ENCODE results near the gene LRP1B. TPM values are rescaled to one million over a fixed set of nuclear protein-coding genes. Genes with fewer than 3 reads are reported as not detected.

The LRP1B gene
- total and polyA plus RNA-seq, 2 donors from 2014 or later: 0.69 to 1.2 TPM

DNA sequence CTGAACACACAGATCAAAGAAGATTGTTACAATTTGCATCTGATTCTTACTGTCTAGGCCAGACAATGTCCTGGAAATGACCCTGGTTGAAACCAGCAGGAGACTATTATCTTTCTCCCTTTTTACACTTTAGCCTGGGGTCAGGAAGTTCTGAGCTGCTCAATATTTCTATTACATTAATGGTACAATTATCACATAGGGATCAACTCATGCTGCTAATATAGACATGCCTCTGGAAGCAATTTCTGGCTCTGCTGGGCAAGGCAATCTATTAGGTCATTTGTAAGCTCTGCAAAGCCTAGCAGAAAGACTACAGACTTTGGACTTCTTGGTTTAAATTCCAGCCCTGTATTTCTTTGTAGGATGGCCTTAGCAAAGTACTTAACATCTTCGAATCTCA lies 205.3 kb downstream of the LRP1B start:
- FAIRE-seq (no peak), DNase-seq (no peak)
- no peaks in the 10 kb centered on the region for H3K9me3 ChIP-seq (ENCODE audit: control insufficient read depth in 2 of 3, insufficient read depth in 1 of 3, low read length in 3 of 3)
- TF ChIP-seq, protein P1, sequence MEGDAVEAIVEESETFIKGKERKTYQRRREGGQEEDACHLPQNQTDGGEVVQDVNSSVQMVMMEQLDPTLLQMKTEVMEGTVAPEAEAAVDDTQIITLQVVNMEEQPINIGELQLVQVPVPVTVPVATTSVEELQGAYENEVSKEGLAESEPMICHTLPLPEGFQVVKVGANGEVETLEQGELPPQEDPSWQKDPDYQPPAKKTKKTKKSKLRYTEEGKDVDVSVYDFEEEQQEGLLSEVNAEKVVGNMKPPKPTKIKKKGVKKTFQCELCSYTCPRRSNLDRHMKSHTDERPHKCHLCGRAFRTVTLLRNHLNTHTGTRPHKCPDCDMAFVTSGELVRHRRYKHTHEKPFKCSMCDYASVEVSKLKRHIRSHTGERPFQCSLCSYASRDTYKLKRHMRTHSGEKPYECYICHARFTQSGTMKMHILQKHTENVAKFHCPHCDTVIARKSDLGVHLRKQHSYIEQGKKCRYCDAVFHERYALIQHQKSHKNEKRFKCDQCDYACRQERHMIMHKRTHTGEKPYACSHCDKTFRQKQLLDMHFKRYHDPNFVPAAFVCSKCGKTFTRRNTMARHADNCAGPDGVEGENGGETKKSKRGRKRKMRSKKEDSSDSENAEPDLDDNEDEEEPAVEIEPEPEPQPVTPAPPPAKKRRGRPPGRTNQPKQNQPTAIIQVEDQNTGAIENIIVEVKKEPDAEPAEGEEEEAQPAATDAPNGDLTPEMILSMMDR (IDR thresholded peaks at IDR 0.05; ENCODE audit: borderline replicate concordance, extremely low read depth, insufficient read depth): no peak
- H3K4me3 ChIP-seq (ENCODE audit: low read length in 3 of 3): no peak overlapping the region
- H3K27ac ChIP-seq (ENCODE audit: low read depth in 2 of 2, low read length in 2 of 2): no peak overlapping the region
- H3K9ac ChIP-seq (ENCODE audit: low read length in 3 of 3): no peak overlapping the region
- intact Hi-C loops (cut with DNase I): no loop called here
- no peaks in the 10 kb centered on the region for H3K36me3 ChIP-seq (ENCODE audit: control insufficient read depth in 2 of 3, insufficient read depth in 3 of 3, low read length in 3 of 3)
- H3K27me3 ChIP-seq (ENCODE audit: control insufficient read depth, insufficient read depth, low read length): no peaks in the 10 kb centered on the region
- no peaks in the 10 kb centered on the region for H3K4me1 ChIP-seq (ENCODE audit: control insufficient read depth in 2 of 3, insufficient read depth in 2 of 3, low read depth in 1 of 3, low read length in 3 of 3)

DNA sequence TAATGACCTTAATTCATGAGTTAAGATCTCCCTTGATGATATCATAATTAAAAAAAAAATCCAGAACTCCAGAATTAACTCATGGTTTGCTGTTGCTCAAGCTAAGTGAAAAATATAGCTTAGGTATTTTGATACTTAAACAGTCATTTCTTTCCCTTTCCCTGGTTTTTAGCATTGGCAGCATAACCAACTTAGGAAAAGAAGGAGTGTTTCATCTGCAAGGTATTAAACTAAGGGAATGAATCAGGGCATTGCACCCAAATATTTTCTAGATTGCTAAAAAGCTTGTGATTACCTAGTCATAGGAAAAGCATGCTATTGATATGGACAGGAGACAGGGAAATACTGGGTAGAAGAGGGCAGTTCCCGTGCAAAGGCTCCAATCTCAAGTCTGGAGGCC lies 207.2 kb downstream of the LRP1B start:
- no peak for FAIRE-seq
- intact Hi-C loops (cut with DNase I): no loop called here
- no peak overlapping the region for H3K27ac ChIP-seq (ENCODE audit: low read depth in 2 of 2, low read length in 2 of 2)
- H3K4me3 ChIP-seq (ENCODE audit: low read length in 3 of 3): no peak overlapping the region
- no peak overlapping the region for H3K9ac ChIP-seq (ENCODE audit: low read length in 3 of 3)
- no peaks in the 10 kb centered on the region for H3K4me1 ChIP-seq (ENCODE audit: control insufficient read depth in 2 of 3, insufficient read depth in 2 of 3, low read depth in 1 of 3, low read length in 3 of 3)
- H3K9me3 ChIP-seq (ENCODE audit: control insufficient read depth in 2 of 3, insufficient read depth in 1 of 3, low read length in 3 of 3): no peaks in the 10 kb centered on the region
- no peak for DNase-seq
- H3K36me3 ChIP-seq (ENCODE audit: control insufficient read depth in 2 of 3, insufficient read depth in 3 of 3, low read length in 3 of 3): no peaks in the 10 kb centered on the region
- H3K27me3 ChIP-seq (ENCODE audit: control insufficient read depth, insufficient read depth, low read length): no peaks in the 10 kb centered on the region
- TF ChIP-seq, protein P1 (IDR thresholded peaks at IDR 0.05; ENCODE audit: borderline replicate concordance, extremely low read depth, insufficient read depth): no peak

DNA sequence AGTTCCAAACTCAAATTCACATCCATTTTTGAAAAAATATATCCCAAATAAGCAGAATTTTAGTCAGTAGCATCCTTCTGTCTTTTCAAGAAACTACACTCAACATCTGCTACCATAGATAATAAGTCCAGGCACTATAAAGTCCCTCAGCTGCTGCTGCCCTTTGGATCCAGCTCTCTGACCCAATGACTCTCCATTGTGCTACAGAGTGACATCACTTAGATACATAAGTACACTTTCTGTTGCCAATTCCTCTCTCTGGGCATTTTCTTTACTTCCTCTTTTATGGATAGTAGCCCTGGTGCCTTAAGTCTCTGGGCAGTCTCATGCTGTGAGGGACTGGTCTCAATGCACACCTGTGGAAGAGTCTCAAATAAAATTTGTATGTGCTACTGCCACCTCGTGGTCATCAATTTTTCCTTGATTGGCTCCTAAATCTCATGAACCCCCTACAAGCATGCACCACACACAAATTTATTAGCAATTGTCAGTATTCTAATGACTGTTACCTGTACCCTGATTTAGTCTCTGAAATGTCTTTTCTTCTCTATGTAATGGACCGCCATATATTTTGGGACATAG lies 219.2 kb downstream of the LRP1B start:
- TF ChIP-seq, protein P1 (IDR thresholded peaks at IDR 0.05; ENCODE audit: borderline replicate concordance, extremely low read depth, insufficient read depth): no peak
- no peak overlapping the region for H3K27ac ChIP-seq (ENCODE audit: low read depth in 2 of 2, low read length in 2 of 2)
- no peaks in the 10 kb centered on the region for H3K4me1 ChIP-seq (ENCODE audit: control insufficient read depth in 2 of 3, insufficient read depth in 2 of 3, low read depth in 1 of 3, low read length in 3 of 3)
- no peak overlapping the region for H3K9ac ChIP-seq (ENCODE audit: low read length in 3 of 3)
- intact Hi-C loops (cut with DNase I): no loop called here
- no peaks in the 10 kb centered on the region for H3K9me3 ChIP-seq (ENCODE audit: control insufficient read depth in 2 of 3, insufficient read depth in 1 of 3, low read length in 3 of 3)
- FAIRE-seq: no peak
- no peaks in the 10 kb centered on the region for H3K36me3 ChIP-seq (ENCODE audit: control insufficient read depth in 2 of 3, insufficient read depth in 3 of 3, low read length in 3 of 3)
- DNase-seq: peak in 3 of 5 donors; percentile 12 to 41 (median 39)
- no peak overlapping the region for H3K4me3 ChIP-seq (ENCODE audit: low read length in 3 of 3)
- H3K27me3 ChIP-seq (ENCODE audit: control insufficient read depth, insufficient read depth, low read length): no peaks in the 10 kb centered on the region

DNA sequence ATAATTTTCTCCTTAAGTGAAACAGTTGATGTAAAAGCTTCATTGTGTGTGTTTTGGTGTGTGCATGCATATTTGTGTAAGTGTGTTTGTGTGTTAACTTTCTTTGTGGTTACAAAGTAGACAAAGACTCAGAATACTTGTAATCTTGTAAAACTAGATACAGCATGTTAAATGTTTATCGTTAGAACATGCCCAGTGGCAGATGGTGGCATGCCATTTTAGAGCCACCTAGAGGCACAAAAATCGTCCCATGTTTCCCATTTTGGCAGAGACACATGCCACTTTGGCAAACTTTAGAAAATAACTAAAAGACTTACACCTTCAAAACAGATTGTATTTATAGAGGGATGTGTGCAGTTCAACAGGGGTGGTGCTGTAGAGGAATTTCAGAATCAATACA lies 224.1 kb downstream of the LRP1B start:
- no peak overlapping the region for H3K9ac ChIP-seq (ENCODE audit: low read length in 3 of 3)
- TF ChIP-seq, protein P1 (IDR thresholded peaks at IDR 0.05; ENCODE audit: borderline replicate concordance, extremely low read depth, insufficient read depth): no peak
- no peaks in the 10 kb centered on the region for H3K27me3 ChIP-seq (ENCODE audit: control insufficient read depth, insufficient read depth, low read length)
- no peaks in the 10 kb centered on the region for H3K9me3 ChIP-seq (ENCODE audit: control insufficient read depth in 2 of 3, insufficient read depth in 1 of 3, low read length in 3 of 3)
- H3K4me3 ChIP-seq (ENCODE audit: low read length in 3 of 3): no peak overlapping the region
- intact Hi-C loops (cut with DNase I): no loop called here
- no peaks in the 10 kb centered on the region for H3K36me3 ChIP-seq (ENCODE audit: control insufficient read depth in 2 of 3, insufficient read depth in 3 of 3, low read length in 3 of 3)
- no peak overlapping the region for H3K27ac ChIP-seq (ENCODE audit: low read depth in 2 of 2, low read length in 2 of 2)
- FAIRE-seq (no peak), DNase-seq (no peak)
- H3K4me1 ChIP-seq (ENCODE audit: control insufficient read depth in 2 of 3, insufficient read depth in 2 of 3, low read depth in 1 of 3, low read length in 3 of 3): no peaks in the 10 kb centered on the region
